HCT116 (cell line): ENCODE results near the gene SYAP1. TPM values are rescaled to one million over a fixed set of nuclear protein-coding genes. Genes with fewer than 3 reads are reported as not detected.
"Not testable (repeated sequence)": the region's sequence is repeated elsewhere in the genome, so short reads cannot be mapped to it uniquely, and the experiment has no call there.

ENCODE experiments used
- ATAC-seq: fragments of 200-7000 bp; cut with Tn5 transposase; 2 replicates; pipeline ENCODE4 v1.9.1; 2020; ENCODE audit warnings: mild to moderate bottlenecking, moderate library complexity
- BruUV-seq: library from RNA; stranded (reverse); fragments of 400-500 nt; replicated peaks from 2 replicates; lab custom pipeline; 2021; lab: Mats Ljungman, UMichigan
- CTCF ChIA-PET: fragments of 300-600 bp; sonication (Branson Sonifier 250); formaldehyde crosslinking; loops from one replicate; lab custom pipeline; 2021; ENCODE audit warnings: antibody characterized with exemption; lab: Charles Lee
- POLR2A ChIA-PET: fragments of 300-600, 350-600 bp; sonication (Branson Sonifier 250); formaldehyde crosslinking; loops from one replicate; lab custom pipeline; 2021; ENCODE audit warnings: antibody characterized with exemption; lab: Charles Lee
- RAD21 ChIA-PET, 2 experiments: fragments of 300-600 bp; sonication (Branson Sonifier 250); formaldehyde crosslinking; loops; one replicate each; lab custom pipeline; 2023; ENCODE audit warnings: low total read pairs in 2 of 2; ENCODE audit not compliant: uncharacterized antibody in 2 of 2, unreplicated experiment in 2 of 2, low non-redundant PET in 1 of 2; lab: Charles Lee
- DNase-seq: peaks from one replicate; pipeline ENCODE4 v3.0.0-alpha.2; 2010; ENCODE audit warnings: low read depth, low spot score
- H2AFZ ChIP-seq: fragments of 200-600 bp; shearing (Covaris generic), sonication (generic); 2 replicates; pipeline ENCODE4 v1.6.1; 2017; ENCODE audit warnings: low read depth, mixed run types, mixed read lengths, antibody characterized with exemption, low read length; ENCODE audit not compliant: poor library complexity, severe bottlenecking
- H3K27ac ChIP-seq: 2 replicates; pipeline ENCODE4 v1.5.1; 2012; ENCODE audit warnings: low read depth, low read length
- H3K27me3 ChIP-seq: fragments of 200-600 bp; sonication (generic); 2 replicates; pipeline ENCODE4 v1.6.1; 2016; ENCODE audit warnings: mixed run types, low read length, mixed read lengths; ENCODE audit not compliant: insufficient read depth
- H3K36me3 ChIP-seq, 2 experiments: fragments of 200-500 bp in 1 of 2; fragments of 200-600 bp in 1 of 2; sonication (Bioruptor generic) in 1 of 2; sonication (generic) in 1 of 2; 2 replicates each; pipeline versions ENCODE4 v1.5.1 to v1.6.1; 2014 to 2016; ENCODE audit warnings: low read length in 2 of 2, inconsistent platforms in 1 of 2, mixed read lengths in 1 of 2, mixed run types in 1 of 2; ENCODE audit not compliant: insufficient read depth in 2 of 2, control insufficient read depth in 1 of 2
- H3K4me1 ChIP-seq, 2 experiments: fragments of 200-600 bp in 1 of 2; sonication (generic) in 1 of 2; 2 replicates each; pipeline versions ENCODE4 v1.5.1 to v1.6.1; 2012 to 2017; ENCODE audit warnings: low read length in 2 of 2, inconsistent platforms in 1 of 2, mild to moderate bottlenecking in 1 of 2, mixed read lengths in 1 of 2, mixed run types in 1 of 2, moderate library complexity in 1 of 2; ENCODE audit not compliant: insufficient read depth in 2 of 2, control insufficient read depth in 1 of 2
- H3K4me2 ChIP-seq: fragments of 200-600 bp; sonication (generic); 2 replicates; pipeline ENCODE4 v1.6.1; 2017; ENCODE audit warnings: mixed run types, low read length, mixed read lengths
- H3K4me3 ChIP-seq, 2 experiments: fragments of 200-600 bp in 1 of 2; sonication (generic) in 1 of 2; replicated peaks in 1 of 2; 2 replicates each; pipeline ENCODE4 v1.5.1; 2011 to 2016; ENCODE audit warnings: low read length in 2 of 2, control low read depth in 1 of 2, low read depth in 1 of 2, mild to moderate bottlenecking in 1 of 2, mixed read lengths in 1 of 2, mixed run types in 1 of 2
- H3K79me2 ChIP-seq: fragments of 200-600 bp; sonication (generic); 2 replicates; pipeline ENCODE4 v1.6.1; 2017; ENCODE audit warnings: mild to moderate bottlenecking, mixed run types, low read length, moderate library complexity, mixed read lengths; ENCODE audit not compliant: insufficient read depth
- H3K9ac ChIP-seq: fragments of 200-600 bp; sonication (generic); 2 replicates; pipeline ENCODE4 v1.6.1; 2016; ENCODE audit warnings: low read length, mixed read lengths
- H3K9me2 ChIP-seq: fragments of 200-600 bp; sonication (generic), shearing (Covaris generic); 2 replicates; pipeline ENCODE4 v1.6.1; 2017; ENCODE audit warnings: mixed run types, mild to moderate bottlenecking, moderate library complexity; ENCODE audit not compliant: insufficient read depth
- H3K9me3 ChIP-seq, 2 experiments: fragments of 200-500 bp in 1 of 2; fragments of 200-600 bp in 1 of 2; sonication (Bioruptor generic) in 1 of 2; sonication (generic) in 1 of 2; 2 replicates each; pipeline ENCODE4 v1.6.1; 2014 to 2017; ENCODE audit warnings: low read length in 2 of 2, mixed read lengths in 2 of 2, inconsistent platforms in 1 of 2, low read depth in 1 of 2, mild to moderate bottlenecking in 1 of 2, mixed run types in 1 of 2, moderate library complexity in 1 of 2; ENCODE audit not compliant: control insufficient read depth in 1 of 2, insufficient read depth in 1 of 2
- H4K20me1 ChIP-seq: fragments of 200-600 bp; sonication (generic), shearing (Covaris generic); 2 replicates; pipeline ENCODE4 v1.6.1; 2017; ENCODE audit warnings: mixed run types, mild to moderate bottlenecking, moderate library complexity; ENCODE audit not compliant: insufficient read depth
- CBX3 ChIP-seq: IDR thresholded peaks from 2 replicates; pipeline ENCODE4 v1.6.1; 2012; ENCODE audit warnings: low read depth
- CEBPB ChIP-seq: IDR thresholded peaks from 2 replicates; pipeline ENCODE4 v1.6.1; 2012; ENCODE audit warnings: low read depth
- CTCF ChIP-seq, 3 experiments: fragments of 200-600 bp in 1 of 3; sonication (generic) in 1 of 3; IDR thresholded peaks in 2 of 3; conservative IDR thresholded peaks in 1 of 3; 2 replicates each; pipeline ENCODE4 v1.5.1; 2012 to 2017; ENCODE audit warnings: low read depth in 2 of 3, low read length in 2 of 3, antibody characterized with exemption in 1 of 3, borderline replicate concordance in 1 of 3, control low read depth in 1 of 3, mild to moderate bottlenecking in 1 of 3, mixed read lengths in 1 of 3, mixed run types in 1 of 3, moderate library complexity in 1 of 3; ENCODE audit not compliant: insufficient read depth in 1 of 3
- ELF1 ChIP-seq: IDR thresholded peaks from 2 replicates; pipeline ENCODE4 v1.6.1; 2012; ENCODE audit warnings: low read depth, borderline replicate concordance
- EZH2 ChIP-seq: fragments of 200-600 bp; sonication (generic); IDR thresholded peaks from 2 replicates; pipeline ENCODE4 v1.6.1; 2017; ENCODE audit warnings: antibody characterized with exemption, mixed run types
- EZH2phosphoT487 ChIP-seq: fragments of 200-600 bp; IDR thresholded peaks from 2 replicates; pipeline ENCODE4 v1.6.1; 2018; ENCODE audit warnings: antibody characterized with exemption, borderline replicate concordance
- FOSL1 ChIP-seq: IDR thresholded peaks from 2 replicates; pipeline ENCODE4 v1.6.1; 2012; ENCODE audit warnings: low read depth
- MAX ChIP-seq: IDR thresholded peaks from 2 replicates; pipeline ENCODE4 v1.6.1; 2012
- RAD21 ChIP-seq: IDR thresholded peaks from 2 replicates; pipeline ENCODE4 v1.6.1; 2012; ENCODE audit warnings: low read depth, mild to moderate bottlenecking
- SIN3A ChIP-seq: IDR thresholded peaks from 2 replicates; pipeline ENCODE4 v1.6.1; 2012; ENCODE audit warnings: low read depth
- SP1 ChIP-seq: IDR thresholded peaks from 2 replicates; pipeline ENCODE4 v1.6.1; 2012; ENCODE audit warnings: low read depth
- TCF7L2 ChIP-seq: IDR thresholded peaks from 2 replicates; pipeline ENCODE4 v1.7.0; 2011; ENCODE audit warnings: borderline replicate concordance, inconsistent platforms; ENCODE audit not compliant: insufficient read depth, insufficient read length; ENCODE audit errors: extremely low read depth
- ZBTB33 ChIP-seq: IDR thresholded peaks from 2 replicates; pipeline ENCODE4 v1.6.1; 2011; ENCODE audit warnings: mild to moderate bottlenecking, low read length, moderate library complexity; ENCODE audit not compliant: insufficient replicate concordance; ENCODE audit errors: extremely low read depth
- ZFX ChIP-seq: fragments of 450-650 bp; IDR thresholded peaks from 2 replicates; pipeline ENCODE4 v1.6.1; 2017
- intact Hi-C: fragments of 100-400 bp; cut with micrococcal nuclease; formaldehyde crosslinking; loops from 2 replicates; pipeline ENCODE4 v1.10.0; 2022
- total RNA-seq: library from RNA; stranded (reverse); gene quantifications from one replicate; pipeline ENCODE4 v1.2.1, GENCODE V29; 2021; ENCODE audit not compliant: unreplicated experiment

The SYAP1 gene
- total RNA-seq, 1 experiment from 2014 or later, result 24.8 TPM

- BruUV-seq, H4K20me1 ChIP-seq, ATAC-seq, H2AFZ ChIP-seq, intact Hi-C loops, H3K9ac ChIP-seq, H3K36me3 ChIP-seq, CTCF ChIA-PET, DNase-seq, H3K9me3 ChIP-seq, H3K4me3 ChIP-seq, RAD21 ChIA-PET, H3K27me3 ChIP-seq, H3K4me2 ChIP-seq, H3K79me2 ChIP-seq, H3K9me2 ChIP-seq, H3K4me1 ChIP-seq, H3K27ac ChIP-seq: not testable (repeated sequence)
- POLR2A ChIA-PET, result interaction anchor here (0.7 kb wide), 1 partner anchor 8 kb away, joined by 3 read pairs; no protein-coding TSS in a partner anchor
Observed at GRCh38 chrX:16779815-16780214, 60.4 kb downstream of the SYAP1 start.

- intact Hi-C loops, result no loop called here
- RAD21 ChIA-PET, result no interaction called here
- BruUV-seq, result no TSS peak
Observed at GRCh38 chrX:16783452-16783851, 64.0 kb downstream of the SYAP1 start.

More at GRCh38 chrX:16783452-16783851, 64.0 kb downstream of the SYAP1 start:
- H3K27me3 ChIP-seq, result no peaks in the 10 kb centered on the region
- POLR2A ChIA-PET, result interaction anchor here (5.9 kb wide), 1 partner anchor 11 kb away, joined by 41 read pairs; no protein-coding TSS in a partner anchor
- H4K20me1 ChIP-seq, result no peaks in the 10 kb centered on the region
- H3K36me3 ChIP-seq, result no peaks in the 10 kb centered on the region
- peaks cover 8 to 14% of the 10 kb centered on the region in 2 experiments; a peak in 3 of 4 replicates for H3K4me1 ChIP-seq
- no peak overlapping the region for H3K27ac ChIP-seq
- DNase-seq (no peak), ATAC-seq (no peak)
- CTCF ChIA-PET, result no interaction called here
- no peak overlapping the region for H3K9ac ChIP-seq
- H3K4me3 ChIP-seq, result no peak overlapping the region
- H3K9me3 ChIP-seq, result no peaks in the 10 kb centered on the region
- H3K4me2 ChIP-seq, result no peak overlapping the region
- no peaks in the 10 kb centered on the region for H3K9me2 ChIP-seq
- no peak overlapping the region for H2AFZ ChIP-seq
- TF ChIP-seq EZH2phosphoT487 (no peak), ZBTB33 (no peak), CTCF (IDR thresholded peaks at IDR 0.05 in 2 of 3, conservative IDR thresholded peaks at IDR 0.05 in 1 of 3; ENCODE audit: borderline replicate concordance in 1 of 3, insufficient read depth in 1 of 3, low read depth in 2 of 3, low read length in 2 of 3) (no peak), RAD21 (no peak), FOSL1 (no peak), EZH2 (no peak), MAX (no peak), ZFX (no peak), CEBPB (no peak), SIN3A (no peak), CBX3 (no peak), TCF7L2 (no peak), ELF1 (no peak), SP1 (no peak)
- TF ChIP-seq, all 23 proteins: peak for 0
- H3K79me2 ChIP-seq, result peaks cover 18% of the 10 kb centered on the region
